A673 (cell line): ENCODE measurements around the gene C8G. TPM values are rescaled to one million over a fixed set of nuclear protein-coding genes. Genes with fewer than 3 reads are reported as not detected.

Experiments
- BruUV-seq: library from RNA; stranded (reverse); fragments of 400-500 nt; replicated peaks from 2 replicates; lab custom pipeline; 2021; lab: Mats Ljungman, UMichigan
- CTCF ChIA-PET: fragments of 300-600 bp; sonication (Branson Sonifier 250); formaldehyde crosslinking; loops from one replicate; lab custom pipeline; 2022; ENCODE audit warnings: antibody characterized with exemption; lab: Charles Lee
- POLR2A ChIA-PET: fragments of 300-600 bp; sonication (Branson Sonifier 250); formaldehyde crosslinking; loops from one replicate; lab custom pipeline; 2022; ENCODE audit warnings: antibody characterized with exemption; ENCODE audit not compliant: low non-redundant PET; lab: Charles Lee
- DNase-seq: peaks from one replicate; pipeline ENCODE4 v3.0.0-alpha.2; 2015; ENCODE audit warnings: low spot score
- H3K27ac ChIP-seq: fragments of 200-600 bp; sonication (generic); 2 replicates; pipeline ENCODE4 v1.5.1; 2016; ENCODE audit warnings: mixed run types, low read depth, mild to moderate bottlenecking, mixed read lengths, antibody characterized with exemption, low read length; ENCODE audit not compliant: poor library complexity, severe bottlenecking
- H3K27me3 ChIP-seq: fragments of 200-600 bp; sonication (generic); replicated peaks from 2 replicates; pipeline ENCODE4 v1.6.1; 2017; ENCODE audit warnings: mixed run types, low read depth, mild to moderate bottlenecking, mixed read lengths, antibody characterized with exemption, low read length; ENCODE audit not compliant: insufficient read depth, poor library complexity
- H3K36me3 ChIP-seq: fragments of 200-600 bp; sonication (generic); 2 replicates; pipeline ENCODE4 v1.6.1; 2016; ENCODE audit warnings: mixed run types, mild to moderate bottlenecking, mixed read lengths, antibody characterized with exemption, low read length; ENCODE audit not compliant: insufficient read depth, poor library complexity, severe bottlenecking
- H3K4me1 ChIP-seq: fragments of 200-600 bp; sonication (generic); 2 replicates; pipeline ENCODE4 v1.6.1; 2017; ENCODE audit warnings: mixed run types, mild to moderate bottlenecking, mixed read lengths, antibody characterized with exemption, low read length; ENCODE audit not compliant: insufficient read depth, poor library complexity, severe bottlenecking
- H3K4me3 ChIP-seq: fragments of 200-600 bp; sonication (generic); 2 replicates; pipeline ENCODE4 v1.5.1; 2016; ENCODE audit warnings: low read depth, mixed run types, mild to moderate bottlenecking, mixed read lengths, low read length; ENCODE audit not compliant: poor library complexity, severe bottlenecking
- H3K9me3 ChIP-seq: fragments of 200-600 bp; sonication (generic); 2 replicates; pipeline ENCODE4 v1.6.1; 2016; ENCODE audit warnings: mixed run types, low read depth, mild to moderate bottlenecking, mixed read lengths, antibody characterized with exemption, low read length; ENCODE audit not compliant: poor library complexity, severe bottlenecking
- EZH2 ChIP-seq: fragments of 200-600 bp; sonication (generic); IDR thresholded peaks from 2 replicates; pipeline ENCODE4 v1.6.1; 2017; ENCODE audit warnings: borderline replicate concordance, low read depth, mild to moderate bottlenecking, mixed read lengths, antibody characterized with exemption, low read length; ENCODE audit not compliant: poor library complexity, severe bottlenecking
- intact Hi-C: fragments of 100-400 bp; cut with micrococcal nuclease; formaldehyde crosslinking; loops from one replicate; pipeline ENCODE4 v1.10.0; 2022; ENCODE audit not compliant: unreplicated experiment
- total RNA-seq: library from RNA; stranded (reverse); gene quantifications from 2 replicates; pipeline ENCODE4 v1.2.3, GENCODE V29; 2021
- TF ChIP-seq, protein P1 (sequence below): fragments of 300-800, 200-600 bp; sonication (generic); conservative IDR thresholded peaks from 2 replicates; pipeline ENCODE4 v1.5.1; 2017; ENCODE audit warnings: low read depth, mild to moderate bottlenecking, antibody characterized with exemption, low read length, moderate library complexity, mixed read lengths

Gene C8G
- total RNA-seq, 1 experiment from 2014 or later: 0.75 TPM

DNA sequence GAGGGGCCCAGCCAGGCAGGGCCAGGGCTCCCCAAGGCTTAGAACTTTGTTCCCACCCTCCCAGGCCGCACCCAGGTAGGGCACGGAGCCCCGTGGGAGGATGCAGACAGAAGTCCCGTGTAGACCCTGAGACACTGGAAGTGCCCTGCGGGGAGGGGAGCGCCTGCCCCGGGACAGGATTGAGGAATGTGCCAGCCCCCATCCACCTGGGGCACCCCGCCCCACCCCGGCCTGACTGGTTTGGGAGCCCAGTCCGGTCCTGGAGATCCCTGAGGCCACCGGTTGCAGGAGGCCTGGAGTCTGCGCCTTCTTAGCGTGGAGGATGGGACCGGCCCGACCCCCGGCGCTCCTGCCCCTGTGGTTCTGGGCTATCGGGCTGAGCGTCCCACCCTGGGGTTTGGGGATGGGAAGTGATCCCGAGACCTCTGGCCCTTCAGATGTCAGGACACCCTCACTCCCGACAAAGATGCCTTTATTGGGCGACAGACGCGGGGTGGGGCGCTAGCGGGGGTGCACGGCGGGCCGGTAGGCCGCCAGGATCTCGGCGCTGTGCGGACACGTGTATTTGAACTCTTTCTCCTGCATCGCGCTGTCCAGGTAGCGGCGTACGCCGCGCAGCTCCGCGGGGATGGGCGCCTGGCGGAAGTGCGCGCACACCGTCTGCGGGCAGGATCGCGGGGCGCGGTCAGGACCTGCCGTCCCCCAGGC is 49.3 kb downstream of the C8G start:
- ChIA-PET POLR2A (no interaction called here), CTCF (no interaction called here)
- Histone ChIP-seq H3K9me3 (no peaks in the 10 kb centered on the region), H3K36me3 (peaks cover 7% of the 10 kb centered on the region), H3K27ac (no peak overlapping the region), H3K4me3 (no peak overlapping the region), H3K4me1 (peaks cover 26% of the 10 kb centered on the region), H3K27me3 (no peaks in the 10 kb centered on the region)
- no TSS peak for BruUV-seq
- no peak for DNase-seq
- intact Hi-C loops: no loop called here
- no peak for TF ChIP-seq EZH2
- TF ChIP-seq, protein P1, sequence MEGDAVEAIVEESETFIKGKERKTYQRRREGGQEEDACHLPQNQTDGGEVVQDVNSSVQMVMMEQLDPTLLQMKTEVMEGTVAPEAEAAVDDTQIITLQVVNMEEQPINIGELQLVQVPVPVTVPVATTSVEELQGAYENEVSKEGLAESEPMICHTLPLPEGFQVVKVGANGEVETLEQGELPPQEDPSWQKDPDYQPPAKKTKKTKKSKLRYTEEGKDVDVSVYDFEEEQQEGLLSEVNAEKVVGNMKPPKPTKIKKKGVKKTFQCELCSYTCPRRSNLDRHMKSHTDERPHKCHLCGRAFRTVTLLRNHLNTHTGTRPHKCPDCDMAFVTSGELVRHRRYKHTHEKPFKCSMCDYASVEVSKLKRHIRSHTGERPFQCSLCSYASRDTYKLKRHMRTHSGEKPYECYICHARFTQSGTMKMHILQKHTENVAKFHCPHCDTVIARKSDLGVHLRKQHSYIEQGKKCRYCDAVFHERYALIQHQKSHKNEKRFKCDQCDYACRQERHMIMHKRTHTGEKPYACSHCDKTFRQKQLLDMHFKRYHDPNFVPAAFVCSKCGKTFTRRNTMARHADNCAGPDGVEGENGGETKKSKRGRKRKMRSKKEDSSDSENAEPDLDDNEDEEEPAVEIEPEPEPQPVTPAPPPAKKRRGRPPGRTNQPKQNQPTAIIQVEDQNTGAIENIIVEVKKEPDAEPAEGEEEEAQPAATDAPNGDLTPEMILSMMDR: no peak

DNA sequence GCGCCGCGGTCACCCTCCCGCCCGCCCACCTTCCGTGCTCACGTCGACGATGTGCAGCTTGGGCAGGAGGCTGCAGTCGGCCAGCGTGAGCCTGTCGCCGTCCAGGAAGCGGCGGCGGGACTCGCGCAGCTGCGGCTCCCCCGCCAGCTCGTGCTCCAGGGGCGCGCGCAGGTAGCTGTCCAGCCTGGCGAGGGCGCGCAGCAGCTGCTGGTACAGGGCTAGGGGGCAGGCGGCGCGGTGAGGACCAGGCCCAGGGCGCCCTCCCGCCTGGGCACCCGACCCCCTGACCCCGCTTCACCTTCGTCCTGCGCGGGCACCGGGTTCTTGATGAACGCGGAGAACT is 49.8 kb downstream of the C8G start:
- H3K4me3 ChIP-seq: no peak overlapping the region
- TF ChIP-seq, protein P1: no peak
- TF ChIP-seq EZH2: no peak
- ChIA-PET POLR2A (no interaction called here), CTCF (no interaction called here)
- no peaks in the 10 kb centered on the region for H3K27me3 ChIP-seq
- no peaks in the 10 kb centered on the region for H3K9me3 ChIP-seq
- DNase-seq: no peak
- no peak overlapping the region for H3K27ac ChIP-seq
- peaks cover 7% of the 10 kb centered on the region for H3K36me3 ChIP-seq
- no TSS peak for BruUV-seq
- H3K4me1 ChIP-seq: peaks cover 26% of the 10 kb centered on the region
- intact Hi-C loops: no loop called here

DNA sequence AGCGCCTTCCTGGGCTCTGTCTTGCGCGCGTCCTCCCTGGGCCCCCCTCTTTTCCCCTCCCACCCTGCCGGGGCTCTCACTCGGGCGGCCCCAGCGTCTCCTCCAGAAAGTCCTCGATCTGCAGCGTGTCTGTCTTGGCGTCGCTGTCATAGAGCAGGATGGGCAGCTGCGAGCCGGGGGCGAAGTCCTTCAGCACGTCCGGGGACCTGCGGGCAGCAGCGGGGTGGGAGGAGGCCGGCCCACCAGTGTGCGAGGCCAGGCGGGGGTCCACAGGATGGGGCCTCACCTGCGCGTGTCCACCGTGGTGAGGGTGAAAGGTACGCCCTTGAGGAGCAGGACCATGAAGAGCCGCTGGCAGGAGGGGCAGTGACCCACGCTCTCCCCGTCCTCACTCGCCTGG is 50.3 kb downstream of the C8G start:
- Histone ChIP-seq H3K27ac (no peak overlapping the region), H3K36me3 (peaks cover 7% of the 10 kb centered on the region), H3K27me3 (no peaks in the 10 kb centered on the region), H3K4me3 (no peak overlapping the region), H3K4me1 (peaks cover 26% of the 10 kb centered on the region), H3K9me3 (no peaks in the 10 kb centered on the region)
- no TSS peak for BruUV-seq
- CTCF ChIA-PET: no interaction called here
- intact Hi-C loops: no loop called here
- TF ChIP-seq EZH2: no peak
- TF ChIP-seq, protein P1: no peak
- POLR2A ChIA-PET: interaction anchor here (0.6 kb wide), 1 partner anchor 109 kb away, joined by 7 read pairs; the partner anchor contains the start of gene TRAF2
- no peak for DNase-seq
